GM12872 (cell line): ENCODE measurements around the gene ZMYM2.

Experiments used
- CTCF ChIP-seq: IDR thresholded peaks from 3 replicates; pipeline ENCODE4 v1.5.1; 2011; ENCODE audit warnings: low read depth, mild to moderate bottlenecking, low read length, moderate library complexity; ENCODE audit not compliant: insufficient read depth

Gene ZMYM2

GRCh38 chr13:19957320-19958154 lies 990 bp upstream of the ZMYM2 start:
- peak; percentile 77 for TF ChIP-seq CTCF

GRCh38 chr13:19959141-19959830 lies 759 bp downstream of the ZMYM2 start:
- TF ChIP-seq CTCF = no peak; the same call in 2 of the 3 replicates

- peak; percentile 84 for TF ChIP-seq CTCF
Measured at GRCh38 chr13:19959831-19960652, 1.5 kb downstream of the ZMYM2 start.

DNA sequence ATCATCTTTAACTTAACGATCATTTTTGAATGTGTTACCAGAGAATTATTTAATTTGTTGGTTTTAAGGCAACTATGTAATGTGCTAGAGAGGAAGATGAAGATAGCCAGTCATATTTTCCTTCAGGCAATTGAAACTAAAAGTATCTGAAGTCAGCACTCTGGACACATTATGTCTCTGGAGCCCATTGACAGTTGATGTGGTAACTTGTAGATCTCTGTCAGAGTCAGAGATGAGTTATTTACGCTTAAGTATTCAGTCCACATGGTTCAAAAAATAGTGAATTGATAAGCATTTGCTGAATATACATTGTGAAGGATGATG lies 2.1 kb downstream of the ZMYM2 start:
- no peak for TF ChIP-seq CTCF

DNA sequence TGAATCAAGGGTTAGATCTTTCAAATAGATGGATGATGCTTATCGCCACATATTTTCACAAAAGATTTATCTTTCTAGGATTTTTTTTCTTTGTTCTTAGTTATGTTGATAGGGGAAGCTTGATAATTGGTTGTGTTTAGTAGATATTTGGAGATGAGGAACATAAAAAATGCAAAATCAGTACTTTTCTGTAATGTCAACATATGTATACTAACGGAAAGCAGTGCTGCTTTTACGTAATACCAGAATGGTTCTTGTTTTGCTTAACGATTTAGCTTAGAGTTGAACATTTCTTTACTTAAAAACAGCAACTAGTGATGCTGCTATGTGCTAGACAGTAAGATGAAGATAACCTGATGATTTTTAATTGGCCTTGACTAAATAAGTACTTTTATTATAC lies 3.0 kb downstream of the ZMYM2 start:
- no peak for TF ChIP-seq CTCF

GRCh38 chr13:19961924-19962323 lies 3.4 kb downstream of the ZMYM2 start:
- no peak for TF ChIP-seq CTCF

DNA sequence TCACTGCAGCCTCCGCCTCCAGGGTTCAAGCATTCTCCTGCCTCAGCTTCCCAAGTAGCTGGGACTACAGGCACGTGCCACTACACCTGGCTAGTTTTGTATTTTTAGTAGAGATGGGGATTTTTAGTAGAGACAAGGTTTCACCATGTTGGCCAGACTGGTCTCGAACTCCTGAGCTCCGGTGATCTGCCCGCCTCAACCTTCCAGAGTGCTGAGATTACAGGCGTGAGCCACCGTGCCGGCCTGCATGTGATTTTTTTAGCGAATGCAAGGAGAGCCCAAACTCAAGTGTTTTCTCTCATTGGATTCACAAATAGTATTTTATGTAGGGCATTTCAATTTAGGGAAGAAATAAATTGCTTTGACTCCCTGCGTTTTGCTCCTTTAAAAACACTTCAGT lies 4.4 kb downstream of the ZMYM2 start:
- no peak for TF ChIP-seq CTCF
